ACC112 (cell line): ENCODE measurements around the gene CRB3.

Experiments used
- H2AFZ ChIP-seq: fragments of 200-600 bp; sonication (generic); one replicate; pipeline ENCODE4 v1.6.0; 2017; ENCODE audit warnings: antibody characterized with exemption, low read length; ENCODE audit not compliant: unreplicated experiment
- H3K27ac ChIP-seq: fragments of 200-600 bp; sonication (generic); 2 replicates; pipeline ENCODE4 v1.5.1; 2014; ENCODE audit warnings: low read depth, mild to moderate bottlenecking, antibody characterized with exemption, low read length, moderate library complexity
- H3K27me3 ChIP-seq: fragments of 200-600 bp; sonication (generic); 2 replicates; pipeline ENCODE4 v1.6.1; 2014; ENCODE audit warnings: mild to moderate bottlenecking, antibody characterized with exemption, low read length, moderate library complexity, mixed read lengths; ENCODE audit not compliant: insufficient read depth
- H3K36me3 ChIP-seq: fragments of 200-600 bp; sonication (generic); 2 replicates; pipeline ENCODE4 v1.6.1; 2016; ENCODE audit warnings: mild to moderate bottlenecking, antibody characterized with exemption, low read length, moderate library complexity, mixed read lengths; ENCODE audit not compliant: insufficient read depth
- H3K4me1 ChIP-seq: fragments of 200-600 bp; sonication (generic); one replicate; pipeline ENCODE4 v1.6.1; 2016; ENCODE audit warnings: low read length, mixed read lengths; ENCODE audit not compliant: insufficient read depth, unreplicated experiment, control insufficient read depth
- H3K4me3 ChIP-seq: fragments of 200-600 bp; sonication (generic); 2 replicates; pipeline ENCODE4 v1.5.1; 2014; ENCODE audit warnings: mild to moderate bottlenecking, low read depth, low read length
- H3K79me2 ChIP-seq: fragments of 200-600 bp; sonication (generic); one replicate; pipeline ENCODE4 v1.6.0; 2016; ENCODE audit warnings: low read length; ENCODE audit not compliant: control insufficient read depth, unreplicated experiment, insufficient read depth

The CRB3 gene

DNA sequence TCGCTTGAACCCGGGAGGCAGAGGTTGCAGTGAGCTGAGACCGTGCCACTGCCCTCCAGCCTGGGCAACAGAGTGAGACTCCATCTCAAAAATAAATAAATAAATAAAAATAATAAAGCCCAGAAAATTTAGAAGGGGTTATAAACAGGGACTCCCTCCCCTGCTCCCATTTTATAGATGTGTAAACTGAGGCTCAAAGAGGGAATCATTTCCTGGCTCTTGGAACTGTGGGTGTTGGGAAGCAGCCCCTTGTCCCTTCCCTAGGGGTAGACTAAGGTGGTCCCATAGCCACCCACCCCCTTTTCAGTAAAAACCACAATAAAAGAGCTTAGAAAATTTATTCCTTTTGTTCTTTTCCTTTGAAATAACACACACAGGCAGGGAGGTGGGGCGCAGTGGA is 24.3 kb upstream of the CRB3 start:
- Histone ChIP-seq H3K36me3 (no peaks in the 10 kb centered on the region), H3K27me3 (no peaks in the 10 kb centered on the region), H2AFZ (no peak overlapping the region), H3K4me1 (no peaks in the 10 kb centered on the region), H3K4me3 (no peak overlapping the region), H3K79me2 (no peaks in the 10 kb centered on the region), H3K27ac (no peak overlapping the region)

DNA sequence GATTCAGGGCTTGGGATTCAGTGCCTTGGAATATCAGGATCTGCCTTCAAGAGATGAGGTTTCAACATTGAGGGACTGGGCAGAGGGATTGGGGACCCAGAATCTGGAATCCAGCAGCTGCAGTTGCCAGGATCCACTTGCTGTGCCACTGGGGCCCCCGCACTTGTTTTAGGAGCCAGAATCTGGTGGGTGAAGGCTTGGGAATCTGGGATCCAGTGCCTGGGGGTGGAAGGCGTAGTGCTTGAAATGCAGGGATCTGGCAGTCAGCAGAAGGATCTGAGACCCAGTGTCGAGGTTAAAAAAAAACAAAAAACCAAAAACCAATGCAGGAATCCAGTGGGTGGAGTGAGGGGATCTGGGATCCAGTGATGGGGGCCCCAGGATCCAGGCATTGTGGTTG is 23.2 kb upstream of the CRB3 start:
- Histone ChIP-seq H3K27ac (no peak overlapping the region), H2AFZ (no peak overlapping the region), H3K4me1 (no peaks in the 10 kb centered on the region), H3K27me3 (no peaks in the 10 kb centered on the region), H3K79me2 (no peaks in the 10 kb centered on the region), H3K4me3 (no peak overlapping the region), H3K36me3 (no peaks in the 10 kb centered on the region)

DNA sequence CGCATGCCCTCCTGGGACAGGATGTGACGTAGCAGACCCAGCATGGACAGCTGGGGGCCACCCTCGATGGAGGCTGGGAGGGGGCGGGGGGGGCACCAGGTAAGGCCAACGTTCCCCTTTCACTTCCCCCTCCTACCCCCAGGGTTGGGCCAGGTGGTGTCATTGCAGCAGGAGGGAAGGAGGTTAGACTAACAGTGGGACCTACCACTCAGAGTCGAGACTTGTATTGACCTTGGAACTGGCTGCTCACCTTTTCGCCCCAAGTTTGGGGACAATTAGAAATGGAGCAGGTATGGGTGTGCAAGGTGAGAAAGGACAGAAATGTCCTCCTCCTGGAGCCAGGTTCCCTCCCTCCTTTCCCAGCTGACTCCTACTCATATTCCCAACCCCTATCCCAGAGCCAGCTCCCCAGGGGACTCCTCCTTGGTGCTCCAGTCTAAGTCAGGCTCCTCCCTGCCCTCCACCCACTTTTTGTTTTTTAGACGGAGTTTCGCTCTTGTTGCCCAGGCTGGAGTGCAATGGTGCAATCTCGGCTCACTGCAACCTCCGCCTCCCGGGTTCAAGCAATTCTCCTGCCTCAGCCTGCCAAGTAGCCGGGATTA is 21.9 kb upstream of the CRB3 start:
- Histone ChIP-seq H3K36me3 (no peaks in the 10 kb centered on the region), H3K27me3 (no peaks in the 10 kb centered on the region), H3K79me2 (no peaks in the 10 kb centered on the region), H3K4me3 (no peak overlapping the region), H3K27ac (no peak overlapping the region), H2AFZ (no peak overlapping the region), H3K4me1 (no peaks in the 10 kb centered on the region)

DNA sequence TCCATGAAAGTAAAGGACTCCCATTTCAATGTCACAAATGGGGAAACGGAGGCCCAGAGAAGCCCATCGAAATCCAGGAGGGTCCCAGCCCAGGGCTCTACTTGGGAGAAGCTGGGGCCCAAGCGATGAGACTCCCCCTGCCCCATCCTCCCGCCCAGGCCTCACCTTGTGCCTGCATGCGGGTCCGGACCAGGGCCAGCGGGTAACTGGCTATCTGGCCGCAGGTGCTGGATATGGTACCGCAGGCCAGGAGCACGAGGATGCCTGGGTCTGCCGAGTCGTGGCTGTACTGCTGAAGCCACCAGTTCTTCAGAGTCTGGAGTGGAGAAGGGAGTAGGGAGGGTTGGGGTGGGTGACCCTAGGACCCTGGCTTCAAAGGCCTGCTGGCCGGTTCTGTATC is 20.1 kb upstream of the CRB3 start:
- H3K4me3 ChIP-seq, result no peak overlapping the region
- no peaks in the 10 kb centered on the region for H3K27me3 ChIP-seq
- H2AFZ ChIP-seq, result no peak overlapping the region
- H3K36me3 ChIP-seq, result no peaks in the 10 kb centered on the region
- H3K27ac ChIP-seq, result no peak overlapping the region
- no peaks in the 10 kb centered on the region for H3K4me1 ChIP-seq
- H3K79me2 ChIP-seq, result no peaks in the 10 kb centered on the region

- H2AFZ ChIP-seq, result no peak overlapping the region
- H3K27me3 ChIP-seq, result no peaks in the 10 kb centered on the region
- no peaks in the 10 kb centered on the region for H3K4me1 ChIP-seq
- H3K36me3 ChIP-seq, result no peaks in the 10 kb centered on the region
- no peak overlapping the region for H3K4me3 ChIP-seq
- H3K27ac ChIP-seq, result no peak overlapping the region
- no peaks in the 10 kb centered on the region for H3K79me2 ChIP-seq
Observed at GRCh38 chr19:6446452-6446851, 17.6 kb upstream of the CRB3 start.

- no peaks in the 10 kb centered on the region for H3K4me1 ChIP-seq
- H3K27me3 ChIP-seq, result no peaks in the 10 kb centered on the region
- H3K36me3 ChIP-seq, result no peaks in the 10 kb centered on the region
- H3K79me2 ChIP-seq, result no peaks in the 10 kb centered on the region
- H2AFZ ChIP-seq, result no peak overlapping the region
- H3K4me3 ChIP-seq, result no peak overlapping the region
- H3K27ac ChIP-seq, result no peak overlapping the region
Observed at GRCh38 chr19:6448045-6448444, 16.0 kb upstream of the CRB3 start.

DNA sequence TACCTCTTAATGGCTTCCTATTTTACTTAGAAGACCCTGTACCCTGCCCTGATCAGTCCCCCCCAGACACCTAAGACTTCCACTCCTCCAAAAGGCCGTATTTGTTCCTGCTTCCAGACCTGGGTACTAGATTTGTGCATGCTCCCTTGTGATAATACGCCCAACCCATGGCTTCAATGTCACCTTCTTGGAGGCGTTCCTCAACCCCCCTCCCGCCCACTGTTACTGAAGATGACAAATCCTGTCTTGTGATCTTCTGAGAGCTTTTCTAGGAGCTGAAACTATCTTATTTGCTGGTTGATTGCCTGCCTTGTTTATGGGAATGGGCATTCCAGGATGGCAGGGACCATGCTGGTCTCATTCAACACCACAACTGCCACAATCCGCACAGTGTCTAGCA is 13.9 kb upstream of the CRB3 start:
- Histone ChIP-seq H3K27ac (no peak overlapping the region), H3K79me2 (no peaks in the 10 kb centered on the region), H3K4me1 (no peaks in the 10 kb centered on the region), H2AFZ (no peak overlapping the region), H3K4me3 (no peak overlapping the region), H3K27me3 (no peaks in the 10 kb centered on the region), H3K36me3 (no peaks in the 10 kb centered on the region)

DNA sequence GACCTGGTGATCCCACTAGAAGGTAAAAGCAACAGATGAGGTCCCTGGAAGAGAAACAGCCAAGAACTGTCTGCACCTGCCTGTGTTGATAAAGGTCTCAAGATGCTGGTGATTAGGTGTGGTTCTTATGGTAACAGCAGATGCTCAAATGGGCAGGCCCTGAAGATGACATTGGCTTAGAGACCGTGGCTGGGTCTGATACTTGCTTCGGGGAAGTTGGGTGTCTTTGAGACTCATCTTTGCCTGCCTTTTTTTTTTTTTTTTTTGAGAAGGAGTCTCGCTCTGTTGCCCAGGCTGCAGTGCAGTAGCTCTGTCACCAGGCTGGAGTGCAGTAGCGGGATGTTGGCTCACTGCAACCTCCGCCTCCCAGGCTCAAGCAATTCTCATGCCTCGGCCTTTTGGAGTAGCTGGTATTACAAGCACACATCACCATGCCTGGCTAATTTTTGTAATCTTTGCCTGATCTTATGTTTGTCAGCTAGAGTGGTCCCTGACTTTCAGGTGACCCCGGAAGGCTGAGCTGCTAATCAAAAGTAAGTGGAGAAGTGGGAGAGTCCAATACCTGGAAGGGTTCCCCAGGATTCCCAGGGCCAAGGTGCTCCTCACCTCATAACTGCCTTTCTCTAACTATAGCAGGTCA is 12.4 kb upstream of the CRB3 start:
- no peaks in the 10 kb centered on the region for H3K79me2 ChIP-seq
- H3K36me3 ChIP-seq, result no peaks in the 10 kb centered on the region
- no peaks in the 10 kb centered on the region for H3K4me1 ChIP-seq
- H2AFZ ChIP-seq, result no peak overlapping the region
- H3K27me3 ChIP-seq, result no peaks in the 10 kb centered on the region
- no peak overlapping the region for H3K4me3 ChIP-seq
- no peak overlapping the region for H3K27ac ChIP-seq

DNA sequence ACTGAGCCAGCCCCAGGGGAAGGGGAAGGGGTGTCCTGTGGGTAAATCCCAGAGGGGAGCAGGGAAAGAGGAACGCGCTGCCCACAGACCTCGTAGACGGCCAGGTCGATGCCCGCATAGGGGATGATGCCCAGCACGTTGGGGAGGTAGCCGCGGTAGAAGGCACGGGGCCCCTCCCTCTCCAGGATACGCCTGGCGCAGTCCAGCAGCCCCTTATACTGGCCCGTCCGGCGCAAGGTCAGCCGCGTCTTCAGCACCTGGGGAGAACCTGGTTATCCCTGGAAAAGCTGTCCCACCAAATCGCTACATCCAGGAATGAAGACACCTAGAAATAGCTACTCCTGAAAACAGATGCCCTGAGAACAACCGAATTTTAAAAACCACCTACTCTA is 11.9 kb upstream of the CRB3 start:
- Histone ChIP-seq H3K36me3 (no peaks in the 10 kb centered on the region), H3K27ac (no peak overlapping the region), H2AFZ (no peak overlapping the region)

DNA sequence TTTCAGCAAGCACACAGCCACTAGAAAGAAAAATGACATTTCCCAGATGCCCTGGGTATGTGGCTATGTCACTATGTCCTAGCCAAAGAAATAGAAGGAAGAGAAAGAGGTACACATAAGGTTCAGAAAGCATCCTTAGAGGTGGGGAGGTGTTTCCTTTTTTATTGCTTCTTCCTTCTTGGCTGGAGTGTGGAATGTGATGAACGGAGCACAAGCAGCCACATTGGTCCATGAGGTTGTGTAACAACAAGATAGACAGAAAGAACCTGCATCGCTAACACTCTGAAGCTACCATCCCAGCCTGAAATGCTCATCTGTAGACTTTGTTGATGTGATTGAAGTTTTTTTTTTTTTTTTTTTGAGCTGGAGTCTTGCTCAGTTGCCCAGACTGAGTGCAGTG is 11.2 kb upstream of the CRB3 start:
- Histone ChIP-seq H2AFZ (no peak overlapping the region), H3K4me3 (no peak overlapping the region), H3K79me2 (no peaks in the 10 kb centered on the region), H3K27ac (no peak overlapping the region), H3K27me3 (no peaks in the 10 kb centered on the region), H3K36me3 (no peaks in the 10 kb centered on the region), H3K4me1 (no peaks in the 10 kb centered on the region)

More for the DNA sequence above, 11.9 kb upstream of the CRB3 start:
- no peaks in the 10 kb centered on the region for H3K79me2 ChIP-seq
- no peaks in the 10 kb centered on the region for H3K27me3 ChIP-seq
- H3K4me1 ChIP-seq, result no peaks in the 10 kb centered on the region
- H3K4me3 ChIP-seq, result no peak overlapping the region

GRCh38 chr19:6453951-6454565 is 10.0 kb upstream of the CRB3 start:
- Histone ChIP-seq H2AFZ (no peak overlapping the region), H3K4me3 (no peak overlapping the region), H3K79me2 (no peaks in the 10 kb centered on the region), H3K27me3 (no peaks in the 10 kb centered on the region), H3K36me3 (no peaks in the 10 kb centered on the region), H3K27ac (no peak overlapping the region), H3K4me1 (no peaks in the 10 kb centered on the region)
